ENCODE data around the gene ABHD2.

DNA sequence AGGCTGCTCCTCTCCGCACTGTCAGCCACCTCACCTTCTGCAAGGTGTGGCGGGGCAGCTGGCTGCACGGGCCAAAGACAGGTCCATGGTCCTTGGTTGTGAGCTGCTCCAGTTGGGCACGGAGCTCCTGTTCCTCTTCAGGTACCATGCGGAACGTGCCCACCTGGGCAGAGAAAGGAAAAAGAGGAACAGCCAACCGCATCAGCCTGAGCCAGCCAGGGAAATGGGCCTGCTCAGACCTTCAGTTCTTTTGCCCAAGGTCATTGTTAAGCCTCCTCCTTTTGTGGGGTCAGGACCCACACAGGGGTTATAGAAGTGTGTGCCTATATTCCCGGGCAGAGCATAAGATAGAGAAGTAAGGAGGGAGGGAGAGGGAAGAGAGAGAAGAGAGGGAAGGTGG lies 130.3 kb downstream of the ABHD2 start:
- TF ChIP-seq, protein P1, sequence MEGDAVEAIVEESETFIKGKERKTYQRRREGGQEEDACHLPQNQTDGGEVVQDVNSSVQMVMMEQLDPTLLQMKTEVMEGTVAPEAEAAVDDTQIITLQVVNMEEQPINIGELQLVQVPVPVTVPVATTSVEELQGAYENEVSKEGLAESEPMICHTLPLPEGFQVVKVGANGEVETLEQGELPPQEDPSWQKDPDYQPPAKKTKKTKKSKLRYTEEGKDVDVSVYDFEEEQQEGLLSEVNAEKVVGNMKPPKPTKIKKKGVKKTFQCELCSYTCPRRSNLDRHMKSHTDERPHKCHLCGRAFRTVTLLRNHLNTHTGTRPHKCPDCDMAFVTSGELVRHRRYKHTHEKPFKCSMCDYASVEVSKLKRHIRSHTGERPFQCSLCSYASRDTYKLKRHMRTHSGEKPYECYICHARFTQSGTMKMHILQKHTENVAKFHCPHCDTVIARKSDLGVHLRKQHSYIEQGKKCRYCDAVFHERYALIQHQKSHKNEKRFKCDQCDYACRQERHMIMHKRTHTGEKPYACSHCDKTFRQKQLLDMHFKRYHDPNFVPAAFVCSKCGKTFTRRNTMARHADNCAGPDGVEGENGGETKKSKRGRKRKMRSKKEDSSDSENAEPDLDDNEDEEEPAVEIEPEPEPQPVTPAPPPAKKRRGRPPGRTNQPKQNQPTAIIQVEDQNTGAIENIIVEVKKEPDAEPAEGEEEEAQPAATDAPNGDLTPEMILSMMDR (IDR thresholded peaks at IDR 0.05): no peak
- no peak for TF ChIP-seq POLR2A (IDR thresholded peaks at IDR 0.05)

All from heart left ventricle (tissue), 13 donors.